Gastroesophageal sphincter (tissue), 3 donors: Measurements from ENCODE around the gene IFT52.

Experiments
- CTCF ChIP-seq, 4 experiments: fragments of 200-600 bp in 2 of 4; fragments of 450-650 bp in 2 of 4; sonication (generic) in 1 of 4; IDR thresholded peaks; one replicate each; pipeline ENCODE4 v1.5.1; 2017 to 2019; ENCODE audit warnings: antibody characterized with exemption in 4 of 4, mild to moderate bottlenecking in 2 of 4, moderate library complexity in 2 of 4
- POLR2A ChIP-seq, 2 donors: fragments of 450-650 bp; IDR thresholded peaks; one replicate each; pipeline ENCODE4 v1.6.1; 2017; ENCODE audit warnings: antibody characterized with exemption in 2 of 2, mild to moderate bottlenecking in 2 of 2, moderate library complexity in 1 of 2
- POLR2AphosphoS5 ChIP-seq: sonication (generic); formaldehyde crosslinking; IDR thresholded peaks from one replicate; pipeline ENCODE4 v1.6.1; 2017; ENCODE audit warnings: antibody characterized with exemption

DNA sequence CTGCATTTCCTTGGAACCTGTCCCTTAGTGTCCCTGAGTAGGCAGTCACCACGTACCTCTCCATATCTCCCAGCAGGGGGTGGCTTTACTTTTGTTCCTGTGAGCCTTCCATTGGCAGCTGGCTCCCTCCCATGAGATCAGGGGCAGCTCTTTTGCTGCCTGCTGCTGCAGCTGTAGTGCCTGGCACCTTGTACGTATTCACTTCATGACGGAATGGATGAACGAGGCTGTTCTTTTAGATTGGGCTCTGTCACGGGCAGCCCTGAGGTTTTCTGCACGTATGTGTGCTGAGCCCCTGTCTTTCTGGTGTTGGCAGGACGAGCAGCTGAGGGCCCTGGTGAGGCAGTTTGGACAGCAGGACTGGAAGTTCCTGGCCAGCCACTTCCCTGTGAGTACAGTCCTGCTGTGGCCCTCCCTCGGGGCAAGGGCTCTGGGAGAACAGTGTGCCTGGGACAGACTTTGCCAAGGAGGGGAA lies 90.8 kb downstream of the IFT52 start:
- TF ChIP-seq CTCF (IDR thresholded peaks at IDR 0.05) (no peak), POLR2A (IDR thresholded peaks at IDR 0.05) (no peak), POLR2AphosphoS5 (no peak)
